ENCODE results near the gene TCTA.
A peak's percentile ranks its signal among the peaks of the same experiment; 100 is the strongest.

Gene TCTA

GRCh38 chr3:49421890-49422378 lies 9.7 kb downstream of the TCTA start:
- Histone ChIP-seq H3F3A (ENCODE audit: insufficient read depth, low read length) (no peaks in the 10 kb centered on the region), H3K4me3 (ENCODE audit: low read depth, low read length, poor library complexity, severe bottlenecking) (no peak overlapping the region), H3K9me2 (ENCODE audit: low read depth, low read length) (no peaks in the 10 kb centered on the region), H3K79me2 (ENCODE audit: insufficient read depth, low read length) (no peaks in the 10 kb centered on the region), H3K27ac (ENCODE audit: low read depth, low read length, poor library complexity, severe bottlenecking) (no peak overlapping the region), H3K9ac (ENCODE audit: low read length) (no peak overlapping the region; the same call in 1 of the 2 replicates), H3K4me2 (ENCODE audit: low read length) (peak overlapping the region; percentile 17; the same call in 1 of the 2 replicates), H3K4me1 (ENCODE audit: insufficient read depth, low read length, severe bottlenecking) (peaks cover 10% of the 10 kb centered on the region), H2AFZ (ENCODE audit: low read length) (no peak overlapping the region), H3K9me3 (ENCODE audit: low read length) (no peaks in the 10 kb centered on the region), H4K20me1 (ENCODE audit: insufficient read depth, low read length) (no peaks in the 10 kb centered on the region), H3K27me3 (ENCODE audit: insufficient read depth, low read length) (no peaks in the 10 kb centered on the region), H3K36me3 (ENCODE audit: insufficient read depth, low read length) (peaks cover 24% of the 10 kb centered on the region)
- no peak for TF ChIP-seq EZH2 (IDR thresholded peaks at IDR 0.05; ENCODE audit: borderline replicate concordance, low read length)
- TF ChIP-seq CTCF (IDR thresholded peaks at IDR 0.05; ENCODE audit: low read length): no peak

GRCh38 chr3:49422379-49423248 lies 10.4 kb downstream of the TCTA start, which contains the start of gene AMT:
AMT (minus strand) TSS chr3:49422473; CDS start chr3:49422450, 23 bp downstream.
- peak within 1 kb of the TSS; percentile 17; the same call in 1 of the 2 replicates for H3K4me2 ChIP-seq (ENCODE audit: low read length)
- H4K20me1 ChIP-seq (ENCODE audit: insufficient read depth, low read length): no peaks in the 10 kb centered on the region
- no peak within 1 kb of the TSS for H3K27ac ChIP-seq (ENCODE audit: low read depth, low read length, poor library complexity, severe bottlenecking)
- no peak within 1 kb of the TSS for H2AFZ ChIP-seq (ENCODE audit: low read length)
- no peaks in the 10 kb centered on the region for H3K79me2 ChIP-seq (ENCODE audit: insufficient read depth, low read length)
- no peak for TF ChIP-seq CTCF (IDR thresholded peaks at IDR 0.05; ENCODE audit: low read length)
- TF ChIP-seq EZH2 (IDR thresholded peaks at IDR 0.05; ENCODE audit: borderline replicate concordance, low read length): no peak
- H3K9me2 ChIP-seq (ENCODE audit: low read depth, low read length): no peaks in the 10 kb centered on the region
- no peaks in the 10 kb centered on the region for H3K9me3 ChIP-seq (ENCODE audit: low read length)
- H3K4me1 ChIP-seq (ENCODE audit: insufficient read depth, low read length, severe bottlenecking): peaks cover 10% of the 10 kb centered on the region
- peaks cover 19% of the 10 kb centered on the region for H3K36me3 ChIP-seq (ENCODE audit: insufficient read depth, low read length)
- H3F3A ChIP-seq (ENCODE audit: insufficient read depth, low read length): no peaks in the 10 kb centered on the region
- H3K9ac ChIP-seq (ENCODE audit: low read length): no peak within 1 kb of the TSS; the same call in 1 of the 2 replicates
- no peaks in the 10 kb centered on the region for H3K27me3 ChIP-seq (ENCODE audit: insufficient read depth, low read length)
- no peak within 1 kb of the TSS for H3K4me3 ChIP-seq (ENCODE audit: low read depth, low read length, poor library complexity, severe bottlenecking)

GRCh38 chr3:49424816-49425215 lies 12.6 kb downstream of the TCTA start:
- TF ChIP-seq EZH2 (IDR thresholded peaks at IDR 0.05; ENCODE audit: borderline replicate concordance, low read length): no peak
- TF ChIP-seq CTCF (IDR thresholded peaks at IDR 0.05; ENCODE audit: low read length): no peak
- no peak overlapping the region for H3K4me3 ChIP-seq (ENCODE audit: low read depth, low read length, poor library complexity, severe bottlenecking)
- H3K9me2 ChIP-seq (ENCODE audit: low read depth, low read length): no peaks in the 10 kb centered on the region
- H3K9me3 ChIP-seq (ENCODE audit: low read length): no peaks in the 10 kb centered on the region
- peaks cover 17% of the 10 kb centered on the region for H3K36me3 ChIP-seq (ENCODE audit: insufficient read depth, low read length)
- H3K4me1 ChIP-seq (ENCODE audit: insufficient read depth, low read length, severe bottlenecking): peaks cover 23% of the 10 kb centered on the region
- H2AFZ ChIP-seq (ENCODE audit: low read length): no peak overlapping the region
- H4K20me1 ChIP-seq (ENCODE audit: insufficient read depth, low read length): no peaks in the 10 kb centered on the region
- no peak overlapping the region for H3K4me2 ChIP-seq (ENCODE audit: low read length)
- no peaks in the 10 kb centered on the region for H3F3A ChIP-seq (ENCODE audit: insufficient read depth, low read length)
- no peaks in the 10 kb centered on the region for H3K27me3 ChIP-seq (ENCODE audit: insufficient read depth, low read length)
- H3K79me2 ChIP-seq (ENCODE audit: insufficient read depth, low read length): no peaks in the 10 kb centered on the region
- no peak overlapping the region for H3K9ac ChIP-seq (ENCODE audit: low read length)
- H3K27ac ChIP-seq (ENCODE audit: low read depth, low read length, poor library complexity, severe bottlenecking): no peak overlapping the region
